Stimulated activated CD4-positive, alpha-beta T cell treated with anti-CD3 and anti-CD28 coated beads, TNF-alpha, amount 100 ng/mL, for 48 hours (primary cell): ENCODE measurements around the gene FFAR1.

ENCODE experiments used
- DNase-seq, 3 donors: peaks; one replicate each; pipeline ENCODE4 v3.0.0-alpha.2; 2020; ENCODE audit warnings: low read depth in 3 of 3

The FFAR1 gene

GRCh38 chr19:35314858-35315470, 32.7 kb upstream of the FFAR1 start:
- no peak for DNase-seq

GRCh38 chr19:35315883-35316282, 31.8 kb upstream of the FFAR1 start:
- no peak for DNase-seq

DNA sequence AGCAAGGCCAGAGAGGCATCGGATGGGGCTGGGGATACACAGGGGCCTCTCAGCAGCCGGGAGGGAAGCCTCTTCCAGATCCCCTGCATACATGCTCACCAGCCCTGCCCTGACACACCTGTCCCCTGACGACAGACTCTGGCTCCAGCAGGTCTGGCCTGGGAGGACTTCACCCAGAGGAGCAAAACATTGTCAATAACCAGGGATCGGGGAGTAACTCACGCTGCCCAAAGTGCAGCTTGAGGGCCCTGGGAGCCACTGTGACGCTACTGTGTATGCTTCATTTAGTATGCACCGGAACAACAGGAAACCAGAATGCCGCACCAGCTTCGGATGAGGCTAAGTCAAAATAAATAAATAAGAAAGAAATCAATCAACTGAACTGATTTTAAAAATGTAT, 31.1 kb upstream of the FFAR1 start:
- no peak for DNase-seq

GRCh38 chr19:35317464-35318043, 30.1 kb upstream of the FFAR1 start:
- no peak for DNase-seq

- no peak for DNase-seq
Measured at GRCh38 chr19:35318679-35319448, 28.8 kb upstream of the FFAR1 start.

GRCh38 chr19:35320065-35320713, 27.5 kb upstream of the FFAR1 start:
- DNase-seq = no peak

DNA sequence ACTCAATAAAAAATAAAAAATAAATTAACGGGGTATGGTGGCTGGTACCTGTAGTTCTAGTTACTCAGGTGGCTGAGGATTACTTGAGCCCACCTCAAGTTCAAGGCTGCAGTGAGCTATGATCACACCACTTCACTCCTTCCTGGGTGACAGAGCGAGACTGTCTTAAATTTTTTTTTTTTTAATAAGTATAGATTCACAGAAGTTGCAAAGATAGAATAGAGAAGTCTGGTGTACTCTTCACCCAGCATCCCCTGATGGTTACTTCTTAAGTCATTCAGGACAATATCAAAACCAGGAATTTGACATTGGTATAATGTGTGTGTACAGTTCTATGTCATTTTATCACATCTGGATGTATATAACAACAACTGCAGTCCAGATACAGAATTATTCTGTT, 26.4 kb upstream of the FFAR1 start:
- no peak for DNase-seq

GRCh38 chr19:35322014-35322413, 25.7 kb upstream of the FFAR1 start:
- DNase-seq = no peak

GRCh38 chr19:35327642-35328041, 20.1 kb upstream of the FFAR1 start:
- DNase-seq = no peak

GRCh38 chr19:35328851-35329285, 18.8 kb upstream of the FFAR1 start, which contains the start of gene CD22:
TSS of gene CD22 (plus strand) at chr19:35329187. CDS start at chr19:35332041, 2,854 bp downstream.
- no peak for DNase-seq

- no peak for DNase-seq
Measured at GRCh38 chr19:35329323-35329722, 18.4 kb upstream of the FFAR1 start.

- DNase-seq = no peak
Measured at GRCh38 chr19:35330475-35330874, 17.2 kb upstream of the FFAR1 start.

- no peak for DNase-seq
Measured at GRCh38 chr19:35331551-35332214, 16.0 kb upstream of the FFAR1 start.

- DNase-seq = peak in 1 of 3 donors; percentile 44
Measured at GRCh38 chr19:35332817-35333216, 14.9 kb upstream of the FFAR1 start.

DNA sequence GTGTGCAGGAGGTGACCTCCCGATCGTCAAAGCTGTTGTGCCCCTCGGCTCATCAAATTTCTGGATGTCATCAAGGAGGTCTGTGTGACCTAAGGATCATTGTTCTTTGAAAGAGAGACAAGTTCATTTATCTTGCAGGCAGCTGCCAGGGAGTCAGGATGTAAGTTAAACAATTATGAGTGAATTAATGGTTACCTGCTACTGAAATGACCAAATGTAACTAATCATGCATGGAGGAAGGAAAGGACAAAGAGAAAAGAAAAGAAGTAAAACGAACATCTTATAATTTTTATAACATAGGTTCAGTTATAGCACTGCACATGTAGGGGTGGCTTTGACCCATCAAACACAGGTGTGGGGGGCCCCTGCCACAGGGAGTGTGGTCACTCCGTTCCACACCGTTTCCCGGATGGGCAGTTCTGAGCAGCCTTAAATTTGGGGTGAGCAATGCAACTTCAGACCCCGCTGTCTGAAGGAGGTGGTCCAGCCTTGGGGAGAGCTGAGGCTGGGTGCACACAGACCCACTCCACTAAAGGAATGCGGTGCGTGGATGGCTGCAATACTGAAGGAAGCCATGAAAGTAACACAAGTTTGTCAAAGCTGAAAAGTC, 13.5 kb upstream of the FFAR1 start:
- no peak for DNase-seq

GRCh38 chr19:35336166-35336955, 11.3 kb upstream of the FFAR1 start:
- DNase-seq = no peak

- DNase-seq = no peak
Measured at GRCh38 chr19:35337097-35337983, 10.4 kb upstream of the FFAR1 start.

DNA sequence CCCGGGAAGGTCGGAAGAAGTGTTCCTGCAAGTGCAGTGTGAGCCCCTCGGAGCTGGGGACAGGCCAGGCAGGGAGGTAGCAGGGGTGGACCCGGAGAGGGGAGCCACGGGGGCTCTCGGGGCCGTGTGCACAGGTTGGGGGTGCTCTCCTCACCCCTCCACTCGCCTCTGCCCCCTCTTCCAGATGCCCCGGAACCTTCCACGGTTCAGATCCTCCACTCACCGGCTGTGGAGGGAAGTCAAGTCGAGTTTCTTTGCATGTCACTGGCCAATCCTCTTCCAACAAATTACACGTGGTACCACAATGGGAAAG, 9.8 kb upstream of the FFAR1 start:
- no peak for DNase-seq

GRCh38 chr19:35340431-35340830, 7.3 kb upstream of the FFAR1 start:
- no peak for DNase-seq

DNA sequence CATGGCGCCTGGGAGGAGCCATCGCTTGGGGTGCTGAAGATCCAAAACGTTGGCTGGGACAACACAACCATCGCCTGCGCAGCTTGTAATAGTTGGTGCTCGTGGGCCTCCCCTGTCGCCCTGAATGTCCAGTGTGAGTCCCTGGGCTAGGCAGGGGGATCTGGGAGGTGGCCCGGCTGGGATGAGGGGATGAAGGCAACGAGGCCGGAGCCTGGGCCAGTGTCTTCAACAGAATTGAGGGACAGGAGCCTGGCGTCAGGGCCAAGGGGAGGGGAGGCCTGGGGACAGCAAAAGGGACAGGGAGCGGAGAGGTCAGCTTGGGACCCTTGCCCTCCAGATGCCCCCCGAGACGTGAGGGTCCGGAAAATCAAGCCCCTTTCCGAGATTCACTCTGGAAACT, 6.7 kb upstream of the FFAR1 start:
- DNase-seq = no peak
